GM21390 (cell line): ENCODE data around the gene FAM8A1.
A peak's percentile ranks its signal among the peaks of the same experiment; 100 is the strongest.
"Not testable (repeated sequence)": the region's sequence is repeated elsewhere in the genome, so short reads cannot be mapped to it uniquely, and the experiment has no call there.

ENCODE experiments used
- ATAC-seq: cut with Tn5 transposase; IDR thresholded peaks from one replicate; pipeline ENCODE4 v1.9.1; 2021; ENCODE audit not compliant: unreplicated experiment

FAM8A1 gene

GRCh38 chr6:17599877-17600526 lies at the start of gene FAM8A1:
TSS of gene FAM8A1 (plus strand) at chr6:17600302. CDS start at chr6:17600410, 108 bp downstream.
- peak; percentile 86 for ATAC-seq

GRCh38 chr6:17551383-17551958 lies 48.6 kb upstream of the FAM8A1 start:
- ATAC-seq: no peak

GRCh38 chr6:17552861-17553260 lies 47.2 kb upstream of the FAM8A1 start:
- no peak for ATAC-seq

- ATAC-seq: no peak
These were observed 44.1 kb upstream of the FAM8A1 start for GRCh38 chr6:17556014-17556413.

GRCh38 chr6:17562636-17563035 lies 37.5 kb upstream of the FAM8A1 start:
- ATAC-seq: no peak

GRCh38 chr6:17565399-17565798 lies 34.7 kb upstream of the FAM8A1 start:
- no peak for ATAC-seq

GRCh38 chr6:17574866-17575560 lies 25.1 kb upstream of the FAM8A1 start:
- ATAC-seq: no peak

GRCh38 chr6:17577059-17577458 lies 23.0 kb upstream of the FAM8A1 start:
- no peak for ATAC-seq

GRCh38 chr6:17580518-17581048 lies 19.5 kb upstream of the FAM8A1 start:
- no peak for ATAC-seq

- ATAC-seq: not testable (repeated sequence)
These were observed 18.8 kb upstream of the FAM8A1 start for GRCh38 chr6:17581282-17581681.

GRCh38 chr6:17583811-17584210 lies 16.3 kb upstream of the FAM8A1 start:
- no peak for ATAC-seq

GRCh38 chr6:17584241-17584803 lies 15.8 kb upstream of the FAM8A1 start:
- peak; percentile 54 for ATAC-seq

GRCh38 chr6:17585766-17586490 lies 14.2 kb upstream of the FAM8A1 start:
- no peak for ATAC-seq

GRCh38 chr6:17586623-17587022 lies 13.5 kb upstream of the FAM8A1 start:
- ATAC-seq: not testable (repeated sequence)

- no peak for ATAC-seq
These were observed 12.1 kb upstream of the FAM8A1 start for GRCh38 chr6:17588011-17588410.

GRCh38 chr6:17589406-17590096 lies 10.6 kb upstream of the FAM8A1 start:
- ATAC-seq: peak; percentile 42

GRCh38 chr6:17591287-17591686 lies 8.8 kb upstream of the FAM8A1 start:
- no peak for ATAC-seq

GRCh38 chr6:17593246-17593645 lies 6.9 kb upstream of the FAM8A1 start:
- no peak for ATAC-seq

GRCh38 chr6:17596085-17596484 lies 4.0 kb upstream of the FAM8A1 start:
- no peak for ATAC-seq
